ENCODE results near the gene SCPEP1. TPM values are rescaled to one million over a fixed set of nuclear protein-coding genes. Genes with fewer than 3 reads are reported as not detected.

Gene SCPEP1
- total and polyA plus RNA-seq, 2 of the 13 experiments (the other 11 are each of a cell fraction or from before 2014, with no cell fraction given) = 24.3 to 27.3 TPM

GRCh38 chr17:56960596-56961538 lies 17.1 kb upstream of the SCPEP1 start, which contains the start of gene COIL (continued):
- TF ChIP-seq ZNF746 (CRISPR knock-in tag; IDR thresholded peaks at IDR 0.05) (peak; percentile 36; the same call in 1 of the 2 replicates), ZNF441 (CRISPR knock-in tag; IDR thresholded peaks at IDR 0.05; ENCODE audit: borderline replicate concordance) (peak; percentile 84), NFE2 (CRISPR knock-in tag; IDR thresholded peaks at IDR 0.05) (no peak), FOXA1 (IDR thresholded peaks at IDR 0.05) (no peak), FOXA1 (CRISPR knock-in tag; IDR thresholded peaks at IDR 0.05) (0 out of 2 replicates have a peak, but pooled peaks have one; percentile 10), POLR2G (IDR thresholded peaks at IDR 0.05; ENCODE audit: low read depth, low read length) (peak; percentile 93), FOXJ3 (CRISPR knock-in tag; IDR thresholded peaks at IDR 0.05; ENCODE audit: borderline replicate concordance) (peak; percentile 75), ZNF12 (CRISPR knock-in tag; IDR thresholded peaks at IDR 0.05) (0 out of 2 replicates have a peak, but pooled peaks have one; percentile 65), ZNF468 (CRISPR knock-in tag; IDR thresholded peaks at IDR 0.05) (peak; percentile 78; the same call in 1 of the 2 replicates), ZMYM4 (CRISPR knock-in tag; IDR thresholded peaks at IDR 0.05) (peak; percentile 98), ZNF7 (CRISPR knock-in tag; IDR thresholded peaks at IDR 0.05) (no peak), SATB2 (CRISPR knock-in tag; IDR thresholded peaks at IDR 0.05) (no peak), ZNF350 (CRISPR knock-in tag; IDR thresholded peaks at IDR 0.05; ENCODE audit: borderline replicate concordance, low read depth) (peak; percentile 95), ZNF33A (CRISPR knock-in tag; IDR thresholded peaks at IDR 0.05; ENCODE audit: borderline replicate concordance) (peak; percentile 82; the same call in 1 of the 2 replicates), ZNF776 (CRISPR knock-in tag; IDR thresholded peaks at IDR 0.05) (0 out of 2 replicates have a peak, but pooled peaks have one; percentile 20), ZNF552 (CRISPR knock-in tag; IDR thresholded peaks at IDR 0.05; ENCODE audit: borderline replicate concordance) (peak; percentile 72; the same call in 1 of the 2 replicates), ISX (CRISPR knock-in tag; conservative IDR thresholded peaks at IDR 0.05) (0 out of 2 replicates have a peak, but pooled peaks have one; percentile 54), FOXP4 (CRISPR knock-in tag; IDR thresholded peaks at IDR 0.05) (peak; percentile 72; the same call in 1 of the 2 replicates), EED (CRISPR knock-in tag; IDR thresholded peaks at IDR 0.05) (peak; percentile 91), SIN3B (IDR thresholded peaks at IDR 0.05; ENCODE audit: low read length) (peak; percentile 71; the same call in 1 of the 2 replicates), ZNF530 (CRISPR knock-in tag; IDR thresholded peaks at IDR 0.05; ENCODE audit: low read depth) (no peak), ZSCAN9 (CRISPR knock-in tag; IDR thresholded peaks at IDR 0.05; ENCODE audit: borderline replicate concordance) (no peak; the same call in 1 of the 2 replicates), ZNF547 (CRISPR knock-in tag; IDR thresholded peaks at IDR 0.05) (peak; percentile 84), ZNF326 (CRISPR knock-in tag; IDR thresholded peaks at IDR 0.05; ENCODE audit: borderline replicate concordance) (no peak), RXRB (CRISPR knock-in tag; IDR thresholded peaks at IDR 0.05; ENCODE audit: borderline replicate concordance) (peak; percentile 78; the same call in 1 of the 2 replicates), YY1 (IDR thresholded peaks at IDR 0.05; ENCODE audit: insufficient read depth, insufficient replicate concordance, low read depth, low read length) (peak; percentile 98), ATAD3A (CRISPR knock-in tag; IDR thresholded peaks at IDR 0.05) (no peak), HES4 (CRISPR knock-in tag; IDR thresholded peaks at IDR 0.05; ENCODE audit: borderline replicate concordance) (no peak), PHF20 (CRISPR knock-in tag; IDR thresholded peaks at IDR 0.05) (peak; percentile 92)
